Epithelial cell of esophagus (primary cell): Measurements from ENCODE around the gene C15orf40.
"Not testable (repeated sequence)": the region's sequence is repeated elsewhere in the genome, so short reads cannot be mapped to it uniquely, and the experiment has no call there.

Experiments used
- DNase-seq: peaks from one replicate; pipeline ENCODE4 v3.0.0; 2010; ENCODE audit warnings: low read depth
- H3K4me3 ChIP-seq: 2 replicates; pipeline ENCODE4 v1.5.1; 2011; ENCODE audit warnings: mild to moderate bottlenecking, low read length, control low read depth
- TF ChIP-seq, protein P1 (sequence below): IDR thresholded peaks from 2 replicates; pipeline ENCODE4 v1.5.1; 2011; ENCODE audit warnings: low read depth, mild to moderate bottlenecking, low read length, control low read depth, inconsistent platforms; ENCODE audit not compliant: insufficient read depth; ENCODE audit errors: missing control alignments

Gene C15orf40

DNA sequence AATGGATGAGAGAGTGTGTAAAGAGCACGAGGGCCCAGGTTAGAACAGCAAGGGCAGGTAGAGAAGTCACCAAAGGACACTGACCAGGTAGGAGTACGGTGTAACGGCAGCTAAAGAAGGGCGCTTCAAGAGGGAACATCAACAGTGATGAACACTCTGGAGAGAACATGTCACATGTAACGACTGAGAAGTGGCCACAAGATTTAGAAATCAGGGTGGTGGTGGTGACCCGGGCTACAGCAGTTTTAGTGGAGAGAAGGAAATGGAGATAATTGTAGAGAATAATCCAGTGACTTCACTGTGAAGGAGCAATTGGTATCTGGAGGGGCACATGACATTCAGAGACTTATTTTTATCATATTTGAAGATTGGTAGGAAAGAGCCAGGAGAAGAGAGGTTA is 1.2 kb upstream of the C15orf40 start:
- TF ChIP-seq, protein P1, sequence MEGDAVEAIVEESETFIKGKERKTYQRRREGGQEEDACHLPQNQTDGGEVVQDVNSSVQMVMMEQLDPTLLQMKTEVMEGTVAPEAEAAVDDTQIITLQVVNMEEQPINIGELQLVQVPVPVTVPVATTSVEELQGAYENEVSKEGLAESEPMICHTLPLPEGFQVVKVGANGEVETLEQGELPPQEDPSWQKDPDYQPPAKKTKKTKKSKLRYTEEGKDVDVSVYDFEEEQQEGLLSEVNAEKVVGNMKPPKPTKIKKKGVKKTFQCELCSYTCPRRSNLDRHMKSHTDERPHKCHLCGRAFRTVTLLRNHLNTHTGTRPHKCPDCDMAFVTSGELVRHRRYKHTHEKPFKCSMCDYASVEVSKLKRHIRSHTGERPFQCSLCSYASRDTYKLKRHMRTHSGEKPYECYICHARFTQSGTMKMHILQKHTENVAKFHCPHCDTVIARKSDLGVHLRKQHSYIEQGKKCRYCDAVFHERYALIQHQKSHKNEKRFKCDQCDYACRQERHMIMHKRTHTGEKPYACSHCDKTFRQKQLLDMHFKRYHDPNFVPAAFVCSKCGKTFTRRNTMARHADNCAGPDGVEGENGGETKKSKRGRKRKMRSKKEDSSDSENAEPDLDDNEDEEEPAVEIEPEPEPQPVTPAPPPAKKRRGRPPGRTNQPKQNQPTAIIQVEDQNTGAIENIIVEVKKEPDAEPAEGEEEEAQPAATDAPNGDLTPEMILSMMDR, result no peak
- no peak overlapping the region for H3K4me3 ChIP-seq
- DNase-seq, result no peak

DNA sequence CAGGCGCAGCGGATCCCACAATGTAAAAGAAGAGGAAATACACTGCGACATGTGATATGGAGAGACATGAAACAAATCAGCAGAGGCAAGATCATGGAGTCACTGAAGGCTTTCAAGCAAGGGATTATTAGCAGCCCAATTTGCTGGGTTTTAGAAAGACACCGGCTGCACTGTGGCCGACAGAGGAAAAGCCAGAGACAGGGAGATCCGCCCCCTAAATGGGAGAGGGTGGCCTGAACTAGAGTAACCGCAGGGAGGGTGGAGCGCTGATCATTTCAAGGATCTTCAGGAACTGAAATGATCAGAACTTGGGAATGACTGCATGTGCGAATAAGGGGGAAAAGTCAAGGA is 612 bp upstream of the C15orf40 start:
- H3K4me3 ChIP-seq, result peak overlapping the region; percentile 99
- no peak for DNase-seq
- TF ChIP-seq, protein P1, result no peak

DNA sequence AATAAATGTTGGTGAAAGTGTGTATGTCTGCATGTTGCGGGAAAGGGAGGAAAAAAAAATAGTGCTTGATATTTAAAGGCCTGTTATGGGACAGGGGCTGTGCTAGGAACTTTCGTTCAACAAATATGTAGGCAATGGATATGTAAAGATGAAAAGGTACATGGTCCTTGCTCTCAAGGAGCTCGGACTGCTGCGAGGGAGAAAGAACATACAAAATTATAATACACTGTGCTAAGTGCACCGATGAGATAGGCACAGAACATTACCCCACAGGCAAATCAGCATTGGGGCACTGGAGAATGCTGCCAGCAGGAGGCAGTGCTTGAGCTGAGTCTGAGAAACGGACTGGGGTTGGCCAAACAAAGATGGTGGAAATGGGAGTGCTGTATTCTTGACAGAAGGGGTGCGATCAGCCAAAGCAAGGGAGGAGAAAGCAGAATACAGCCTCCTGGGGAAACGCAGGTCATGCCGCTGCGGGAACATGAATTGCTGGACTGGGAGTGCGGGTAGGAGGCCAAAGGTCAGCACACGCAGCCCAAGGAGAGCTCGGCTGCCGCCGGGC is 649 bp downstream of the C15orf40 start:
- peak; percentile 85 for DNase-seq
- TF ChIP-seq, protein P1, result peak; percentile 93
- peak overlapping the region; percentile 99 for H3K4me3 ChIP-seq

DNA sequence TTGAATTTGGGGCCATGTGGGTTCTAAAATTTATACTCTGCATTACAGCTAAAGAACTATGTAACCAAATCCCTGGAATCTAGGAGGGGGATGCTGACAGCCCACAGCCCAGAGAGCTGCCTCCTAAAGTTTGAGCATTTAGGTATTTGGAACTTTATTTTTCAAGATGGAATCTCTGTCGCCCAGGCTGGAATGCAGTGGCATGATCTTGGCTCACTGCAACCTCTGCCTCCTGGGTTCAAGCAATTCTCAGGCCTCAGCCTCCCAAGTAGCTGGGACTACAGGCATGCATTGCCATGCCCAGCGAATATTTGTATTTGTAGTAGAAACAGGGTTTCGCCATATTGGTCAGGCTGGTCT is 10.8 kb downstream of the C15orf40 start:
- not testable (repeated sequence) for DNase-seq, H3K4me3 ChIP-seq

DNA sequence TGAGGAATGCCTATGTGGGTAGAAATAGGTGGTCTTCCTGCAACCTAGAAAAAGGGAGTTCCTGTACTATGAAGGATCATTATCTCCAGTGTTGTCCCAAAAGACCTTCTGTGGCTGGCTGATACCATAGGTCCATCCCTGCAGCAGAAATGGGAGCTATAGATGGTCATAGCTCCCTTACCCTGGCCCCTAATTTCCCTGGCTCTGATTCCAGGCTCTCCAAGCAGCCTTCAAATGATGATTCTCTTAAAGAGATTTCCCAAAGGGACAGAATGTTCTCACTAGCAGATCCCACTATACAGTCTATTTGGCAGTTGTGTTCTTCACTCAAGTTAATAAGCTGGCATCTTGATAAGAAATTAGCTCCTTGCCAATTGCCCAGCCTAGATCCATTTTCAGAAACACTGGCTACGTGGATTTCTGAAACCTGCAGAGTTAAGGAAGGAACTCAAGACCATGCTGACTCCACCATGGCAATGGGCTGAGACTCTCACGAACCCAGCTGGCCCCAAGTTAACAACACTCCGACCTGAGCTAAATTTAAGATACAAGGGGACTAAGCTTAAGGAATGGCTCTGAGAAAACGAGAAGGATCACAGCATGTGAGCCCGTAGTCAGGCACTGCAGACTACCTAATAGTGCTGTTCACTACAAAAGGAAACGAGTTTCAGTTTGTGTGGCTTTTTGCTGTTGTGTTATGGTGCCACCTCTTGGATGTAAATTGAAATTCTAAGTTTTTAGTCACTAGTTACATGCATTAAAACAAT is 11.4 kb downstream of the C15orf40 start:
- TF ChIP-seq, protein P1, result peak; percentile 58
- DNase-seq, result peak; percentile 72
- no peak overlapping the region for H3K4me3 ChIP-seq

DNA sequence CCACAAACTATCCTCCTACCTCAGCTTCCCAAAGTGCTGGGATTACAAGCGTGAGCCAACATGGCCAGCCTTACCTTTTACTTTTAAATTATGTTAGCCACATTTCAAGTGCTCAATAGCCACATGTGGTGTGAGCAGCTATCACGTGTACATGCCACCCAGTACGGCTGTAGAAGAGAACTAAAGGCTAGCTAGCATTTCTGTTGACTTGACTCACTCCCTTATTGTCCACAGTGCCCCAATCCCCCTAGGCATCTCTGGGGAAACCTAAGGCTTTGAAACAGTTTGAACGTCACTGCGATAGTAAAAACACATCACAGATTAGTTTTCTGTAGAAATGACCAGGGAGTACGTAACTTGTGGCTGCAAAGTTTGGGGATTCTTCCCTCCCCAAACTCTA is 12.0 kb downstream of the C15orf40 start:
- DNase-seq, result no peak
- TF ChIP-seq, protein P1, result no peak
- no peak overlapping the region for H3K4me3 ChIP-seq

DNA sequence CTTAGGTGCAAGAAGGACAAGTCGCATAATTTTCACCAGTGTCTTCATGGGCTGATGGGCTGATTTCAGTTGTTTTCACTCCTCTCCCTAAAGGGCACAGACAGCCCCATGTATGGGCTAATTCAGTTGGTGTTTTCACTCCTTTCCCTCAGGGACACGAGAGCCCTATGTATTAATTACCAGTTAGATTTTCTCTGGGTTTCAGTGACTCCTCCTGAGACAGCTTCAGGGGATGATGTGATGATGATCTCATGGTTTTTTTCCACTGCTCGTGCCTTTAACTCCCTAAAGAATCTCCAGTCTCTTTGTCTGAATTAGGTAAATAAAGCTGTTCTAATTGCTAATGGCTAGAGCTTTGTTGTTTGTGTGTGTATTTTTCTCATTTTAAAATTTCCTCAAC is 15.5 kb downstream of the C15orf40 start:
- peak; percentile 34 for DNase-seq
- H3K4me3 ChIP-seq, result no peak overlapping the region
- TF ChIP-seq, protein P1, result no peak
